Measurements from ENCODE around the gene RUNDC1.
A peak's percentile ranks its signal among the peaks of the same experiment; 100 is the strongest.

Gene RUNDC1

GRCh38 chr17:42980274-42980765, at the start of gene RUNDC1:
TSS of gene RUNDC1 (plus strand) at chr17:42980565. CDS start at chr17:42980577, 12 bp downstream.
- peak; percentile 32 for DNase-seq (ENCODE audit: extremely low read depth, low read depth)
- no peak for TF ChIP-seq CTCF (IDR thresholded peaks at IDR 0.05; ENCODE audit: low read depth, low read length)

- TF ChIP-seq CTCF (IDR thresholded peaks at IDR 0.05; ENCODE audit: low read depth, low read length), result peak; percentile 77
- no peak for DNase-seq (ENCODE audit: extremely low read depth, low read depth)
Measured at GRCh38 chr17:42937712-42938596, 42.4 kb upstream of the RUNDC1 start.

GRCh38 chr17:42944211-42944610, 36.2 kb upstream of the RUNDC1 start:
- DNase-seq (ENCODE audit: extremely low read depth, low read depth), result no peak
- no peak for TF ChIP-seq CTCF (IDR thresholded peaks at IDR 0.05; ENCODE audit: low read depth, low read length)

- no peak for DNase-seq (ENCODE audit: extremely low read depth, low read depth)
- TF ChIP-seq CTCF (IDR thresholded peaks at IDR 0.05; ENCODE audit: low read depth, low read length), result no peak
Measured at GRCh38 chr17:42946812-42947211, 33.6 kb upstream of the RUNDC1 start.

GRCh38 chr17:42950044-42950783, 30.2 kb upstream of the RUNDC1 start:
- no peak for DNase-seq (ENCODE audit: extremely low read depth, low read depth)
- TF ChIP-seq CTCF (IDR thresholded peaks at IDR 0.05; ENCODE audit: low read depth, low read length), result no peak

GRCh38 chr17:42953669-42954068, 26.7 kb upstream of the RUNDC1 start:
- no peak for DNase-seq (ENCODE audit: extremely low read depth, low read depth)
- no peak for TF ChIP-seq CTCF (IDR thresholded peaks at IDR 0.05; ENCODE audit: low read depth, low read length)

Data from AG09319 (cell line).